Measurements from ENCODE around the gene RNU1-4.
"Not testable (repeated sequence)": the region's sequence is repeated elsewhere in the genome, so short reads cannot be mapped to it uniquely, and the experiment has no call there.

- TF ChIP-seq CTCF (IDR thresholded peaks at IDR 0.05; ENCODE audit: low read depth, low read length); POLR2A (IDR thresholded peaks at IDR 0.05; ENCODE audit: extremely low read depth, insufficient read length); MAX (IDR thresholded peaks at IDR 0.05; ENCODE audit: low read depth, low read length); MYC (IDR thresholded peaks at IDR 0.05; ENCODE audit: low read depth, low read length): not testable (repeated sequence)
Measured at GRCh38 chr1:16710618-16711017, 29.7 kb upstream of the RNU1-4 start.
